BJ (cell line): Measurements from ENCODE around the gene TNFSF11. TPM values are rescaled to one million over a fixed set of nuclear protein-coding genes. Genes with fewer than 3 reads are reported as not detected.
"Not testable (repeated sequence)": the region's sequence is repeated elsewhere in the genome, so short reads cannot be mapped to it uniquely, and the experiment has no call there.

Experiments used
- CTCF ChIA-PET: fragments of 350-600 bp; formaldehyde crosslinking; extraction: SDS; loops from one replicate; lab custom pipeline; 2021; ENCODE audit warnings: antibody characterized with exemption, inconsistent platforms; lab: Yijun Ruan, JAX
- POLR2A ChIA-PET: fragments of 300-600 bp; sonication (Branson Sonifier 250); formaldehyde crosslinking; extraction: SDS; loops from one replicate; lab custom pipeline; 2021; ENCODE audit warnings: antibody characterized with exemption; lab: Charles Lee
- DNase-seq: peaks from one replicate; pipeline ENCODE4 v3.0.0-alpha.2; 2011; ENCODE audit warnings: low read depth
- H3K27me3 ChIP-seq: 2 replicates; pipeline ENCODE4 v1.6.0; 2011; ENCODE audit warnings: low read length; ENCODE audit not compliant: control insufficient read depth, insufficient read depth
- H3K36me3 ChIP-seq: 2 replicates; pipeline ENCODE4 v1.5.1; 2011; ENCODE audit warnings: low read length; ENCODE audit not compliant: control insufficient read depth, insufficient read depth
- H3K4me3 ChIP-seq: 2 replicates; pipeline ENCODE4 v1.5.1; 2011; ENCODE audit warnings: low read depth, mild to moderate bottlenecking, control low read depth, low read length
- CTCF ChIP-seq: IDR thresholded peaks from 2 replicates; pipeline ENCODE4 v1.5.1; 2011; ENCODE audit warnings: low read depth, mild to moderate bottlenecking, control low read depth, inconsistent platforms, low read length, moderate library complexity; ENCODE audit not compliant: insufficient read depth
- polyA plus RNA-seq: library from polyadenylated mRNA; depleted of rRNA; stranded (reverse); fragments of >200 nt; gene quantifications from 2 replicates; pipeline ENCODE4 v1.2.3, GENCODE V29; 2011

TNFSF11 gene
- polyA plus RNA-seq, 1 experiment, result not detected

- Histone ChIP-seq H3K4me3 (no peak overlapping the region), H3K36me3 (no peaks in the 10 kb centered on the region), H3K27me3 (no peaks in the 10 kb centered on the region)
- ChIA-PET POLR2A (no interaction called here), CTCF (no interaction called here)
- TF ChIP-seq CTCF, result no peak
- no peak for DNase-seq
Observed at GRCh38 chr13:42549552-42549936, 24.4 kb upstream of the TNFSF11 start.

- Histone ChIP-seq H3K36me3 (no peaks in the 10 kb centered on the region), H3K27me3 (no peaks in the 10 kb centered on the region), H3K4me3 (no peak overlapping the region)
- DNase-seq, result no peak
- ChIA-PET POLR2A (no interaction called here), CTCF (no interaction called here)
- no peak for TF ChIP-seq CTCF
Observed at GRCh38 chr13:42551611-42552010, 22.3 kb upstream of the TNFSF11 start.

- CTCF ChIA-PET, result no interaction called here
Observed at GRCh38 chr13:42553098-42554046, 20.6 kb upstream of the TNFSF11 start.

DNA sequence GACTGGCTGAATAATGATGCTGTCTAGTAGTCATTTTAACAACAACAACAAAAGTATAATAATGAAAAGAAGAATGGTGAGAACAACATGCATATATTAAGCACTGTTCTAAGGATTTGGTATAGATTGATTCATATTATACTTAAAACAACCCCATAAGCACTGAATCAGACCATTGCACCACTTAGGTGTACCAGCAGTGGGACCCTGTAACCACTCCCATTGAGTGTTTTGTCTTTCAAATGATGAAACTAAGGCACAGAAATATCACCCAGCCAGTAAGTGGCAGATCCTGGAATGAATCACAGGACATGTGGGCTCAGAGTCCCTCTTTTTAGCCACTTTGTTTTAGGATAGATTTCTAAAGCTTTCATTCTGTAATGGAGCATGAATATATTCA, 14.9 kb upstream of the TNFSF11 start:
- CTCF ChIA-PET, result no interaction called here
- POLR2A ChIA-PET, result no interaction called here
- DNase-seq, result no peak

More at GRCh38 chr13:42553098-42554046, 20.6 kb upstream of the TNFSF11 start:
- no peak for TF ChIP-seq CTCF
- Histone ChIP-seq H3K36me3 (no peaks in the 10 kb centered on the region), H3K4me3 (no peak overlapping the region), H3K27me3 (no peaks in the 10 kb centered on the region)
- no peak for DNase-seq
- POLR2A ChIA-PET, result no interaction called here

DNA sequence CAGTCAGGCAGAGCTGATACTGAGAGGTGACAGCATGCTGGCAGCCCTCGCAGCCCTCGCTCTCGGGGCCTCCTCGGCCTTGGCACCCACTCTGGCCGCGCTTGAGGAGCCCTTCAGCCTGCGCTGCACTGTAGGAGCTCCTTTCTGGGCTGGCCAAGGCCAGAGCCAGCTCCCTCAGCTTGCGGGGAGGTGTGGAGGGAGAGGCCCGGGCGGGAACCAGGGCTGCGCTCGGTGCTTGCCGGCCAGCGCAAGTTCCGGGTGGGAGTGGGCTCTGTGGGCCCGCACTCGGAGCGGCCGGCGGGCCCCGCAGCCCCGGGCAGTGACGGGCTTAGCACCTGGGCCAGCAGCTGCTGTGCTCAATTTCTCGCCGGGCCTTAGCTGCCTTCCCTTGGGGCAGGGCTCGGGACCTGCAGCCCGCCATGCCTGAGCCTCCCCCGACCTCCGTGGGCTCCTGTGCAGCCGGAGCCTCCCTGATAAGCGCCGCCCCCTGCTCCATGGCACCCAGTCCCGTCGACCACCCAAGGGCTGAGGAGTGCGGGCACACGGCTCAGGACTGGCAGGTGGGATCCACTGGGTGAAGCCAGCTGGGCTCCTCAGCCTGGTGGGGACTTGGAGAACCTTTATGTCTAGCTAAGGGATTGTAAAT, 14.3 kb upstream of the TNFSF11 start:
- H3K4me3 ChIP-seq, CTCF ChIA-PET, H3K27me3 ChIP-seq, POLR2A ChIA-PET, DNase-seq, H3K36me3 ChIP-seq: not testable (repeated sequence)

More for the DNA sequence above, 14.9 kb upstream of the TNFSF11 start:
- H3K4me3 ChIP-seq, result no peak overlapping the region
- no peak for TF ChIP-seq CTCF
- no peaks in the 10 kb centered on the region for H3K27me3 ChIP-seq
- H3K36me3 ChIP-seq, result no peaks in the 10 kb centered on the region

- CTCF ChIA-PET, H3K27me3 ChIP-seq, H3K36me3 ChIP-seq, H3K4me3 ChIP-seq, DNase-seq, POLR2A ChIA-PET: not testable (repeated sequence)
Observed at GRCh38 chr13:42560320-42560719, 13.6 kb upstream of the TNFSF11 start.
